ENCODE measurements around the gene PFKFB4. TPM values are rescaled to one million over a fixed set of nuclear protein-coding genes. Genes with fewer than 3 reads are reported as not detected.
A peak's percentile ranks its signal among the peaks of the same experiment; 100 is the strongest.

The PFKFB4 gene
- total and polyA plus RNA-seq, 9 of the 15 experiments (the other 6 are each of a cell fraction or from before 2014, with no cell fraction given) = 0.92 to 56.3 (median 13.5) TPM

DNA sequence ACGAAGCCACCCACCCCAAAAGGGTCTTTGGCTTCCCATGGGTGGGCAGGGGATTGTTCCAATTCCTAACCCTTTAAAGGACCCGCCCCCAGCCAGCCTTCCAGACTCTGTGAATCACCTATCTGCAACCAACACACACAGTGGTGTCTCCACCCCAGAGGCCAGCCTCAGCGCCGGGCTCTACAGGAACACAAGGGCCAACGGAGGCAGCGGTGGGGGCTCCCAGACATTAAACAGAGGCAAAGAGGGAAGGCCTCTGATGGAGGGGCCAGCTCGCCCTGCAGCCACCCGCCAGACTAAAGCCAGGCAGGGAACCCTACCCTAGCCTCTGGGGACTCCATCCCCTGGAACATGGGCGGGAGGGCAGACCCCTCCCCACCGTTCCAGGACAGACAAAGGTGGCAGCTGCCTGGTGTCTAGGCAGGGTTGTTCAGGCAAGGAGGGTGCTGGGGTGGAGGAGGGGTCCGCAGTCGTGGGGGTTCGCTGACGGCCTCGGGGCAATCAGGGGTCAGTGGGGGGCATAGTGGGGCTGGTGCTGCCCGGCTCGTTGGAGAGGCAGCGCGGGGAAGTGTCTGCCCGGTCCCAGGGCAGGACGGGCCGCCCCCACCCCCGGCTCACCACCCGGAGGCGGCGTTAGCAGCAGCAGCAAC lies 53.1 kb downstream of the PFKFB4 start:
- 7% methylated on average over 6 of the region's 26 CpGs for WGBS (ENCODE audit: insufficient coverage, low coverage, missing lambda C conversion rate)
- in situ Hi-C loops (cut with MboI) = no loop called here
- no peaks in the 10 kb centered on the region for H4K20me1 ChIP-seq (replicated peaks; ENCODE audit: control insufficient read depth, insufficient read depth, low read length)
- no peaks in the 10 kb centered on the region for H3K36me3 ChIP-seq (ENCODE audit: control insufficient read depth, insufficient read depth, low read length)
- peak overlapping the region; percentile 43 for H3K4me3 ChIP-seq
- H3K27me3 ChIP-seq (ENCODE audit: control insufficient read depth in 2 of 2, insufficient read depth in 2 of 2, low read length in 2 of 2) = no peaks in the 10 kb centered on the region
- peak overlapping the region; percentile 57 for H3K4me2 ChIP-seq (ENCODE audit: insufficient read depth, low read length)
- no peak for FAIRE-seq
- peak; percentile 75 for ATAC-seq
- H3K9ac ChIP-seq (ENCODE audit: insufficient read depth in 1 of 2, low read depth in 2 of 2, low read length in 2 of 2) = peak overlapping the region; percentile 45 to 93; a peak in 3 of 4 replicates
- no TSS peak for BruUV-seq (replicated peaks)
- peak overlapping the region; percentile 53 for H2AFZ ChIP-seq (ENCODE audit: low read depth, low read length)
- POLR2A ChIA-PET = interaction anchor here (1.0 kb wide), 1 partner anchor 31 kb away, joined by 4 read pairs; no protein-coding TSS in a partner anchor
- intact Hi-C loops (cut with micrococcal nuclease) = loop anchor here (10.0 kb wide), 1 partner anchor 99 kb away; no protein-coding TSS in a partner anchor
- H3K9me1 ChIP-seq (ENCODE audit: control insufficient read depth, insufficient read depth, low read length) = no peaks in the 10 kb centered on the region
- H3K27ac ChIP-seq (ENCODE audit: extremely low read depth, low read depth, low read length) = peak overlapping the region; percentile 36; the same call in 1 of the 3 replicates
- CTCF ChIA-PET (ENCODE audit: low intra/inter-chr PET ratio) = no interaction called here
- H3K79me2 ChIP-seq (ENCODE audit: control insufficient read depth, insufficient read depth, low read length) = no peaks in the 10 kb centered on the region
- TF ChIP-seq PHF8 (IDR thresholded peaks at IDR 0.05; ENCODE audit: borderline replicate concordance, low read length) (peak; percentile 56; the same call in 1 of the 2 replicates), CBFA2T3 (IDR thresholded peaks at IDR 0.05) (0 out of 2 replicates have a peak, but pooled peaks have one; percentile 21), C11orf30 (IDR thresholded peaks at IDR 0.05; ENCODE audit: low read depth) (no peak), SLC30A9 (CRISPR knock-in tag; IDR thresholded peaks at IDR 0.05) (no peak), KDM5B (IDR thresholded peaks at IDR 0.05; ENCODE audit: insufficient replicate concordance, low read depth, low read length) (peak; percentile 19), POLR2A (conservative IDR thresholded peaks at IDR 0.05) (0 out of 2 replicates have a peak, but pooled peaks have one; percentile 28), TCF3 (CRISPR knock-in tag; IDR thresholded peaks at IDR 0.05) (0 out of 2 replicates have a peak, but pooled peaks have one; percentile 28), SMARCA5 (IDR thresholded peaks at IDR 0.05) (0 out of 2 replicates have a peak, but pooled peaks have one; percentile 23), ARID1B (IDR thresholded peaks at IDR 0.05) (peak; percentile 37; the same call in 1 of the 2 replicates)
- H3K4me1 ChIP-seq (replicated peaks in 1 of 2; ENCODE audit: control insufficient read depth in 2 of 2, insufficient read depth in 2 of 2, low read length in 2 of 2) = peaks cover 6 to 35% of the 10 kb centered on the region in 2 experiments; a peak in 4 of 5 replicates
- peak; percentile 41 to 64 (median 46) for DNase-seq (ENCODE audit: extremely low read depth in 1 of 4, low spot score in 3 of 4)
- H3K9me3 ChIP-seq (replicated peaks; ENCODE audit: control insufficient read depth, insufficient read depth, low read depth, low read length) = no peaks in the 10 kb centered on the region

All from K562 (cell line).